Measurements from ENCODE around the gene EPB41. TPM values are rescaled to one million over a fixed set of nuclear protein-coding genes. Genes with fewer than 3 reads are reported as not detected.

Gene EPB41
- total and polyA plus RNA-seq, 9 donors = 11.2 to 56.4 (median 29.9) TPM

DNA sequence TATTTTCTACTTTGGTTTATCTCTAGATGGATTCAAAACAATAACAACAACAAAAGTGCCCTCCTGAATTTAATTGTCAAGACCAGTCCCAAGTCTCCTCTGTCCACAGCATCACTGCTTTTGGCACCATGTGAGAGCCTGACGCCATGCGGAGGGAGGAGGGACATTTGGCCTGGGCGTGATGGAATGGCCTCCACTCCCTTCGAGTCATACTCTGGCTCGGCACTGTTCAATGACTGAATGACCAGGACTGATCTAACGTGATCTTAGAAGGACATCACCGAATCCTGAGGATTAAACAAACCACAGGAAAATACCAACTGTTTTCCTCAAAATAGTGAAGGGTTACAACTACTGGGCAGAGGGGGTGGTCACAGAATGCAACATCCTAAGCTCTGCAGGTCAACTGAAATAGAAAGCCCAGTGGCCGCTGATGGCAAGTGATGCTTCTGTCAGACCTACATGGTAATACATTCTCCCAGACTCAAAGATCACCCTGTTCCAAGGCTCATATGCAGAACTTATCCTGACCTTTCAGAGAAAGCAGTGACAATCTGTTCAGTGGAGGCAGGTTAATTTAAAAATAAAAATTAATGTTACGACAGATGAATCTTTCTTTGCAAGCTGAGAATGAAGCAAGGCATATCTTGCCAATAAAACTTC, 248.2 kb downstream of the EPB41 start:
- no peak overlapping the region for H3K27ac ChIP-seq
- H3K36me3 ChIP-seq = no peaks in the 10 kb centered on the region
- H3K9me3 ChIP-seq = no peaks in the 10 kb centered on the region
- H3K4me3 ChIP-seq = no peak overlapping the region
- DNase-seq = no peak
- H3K4me1 ChIP-seq (ENCODE audit: insufficient read depth) = peaks cover 2% of the 10 kb centered on the region
- no peaks in the 10 kb centered on the region for H3K27me3 ChIP-seq
- intact Hi-C loops (cut with DNase I) = no loop called here
- TF ChIP-seq CTCF (IDR thresholded peaks at IDR 0.05) (no peak), EP300 (IDR thresholded peaks at IDR 0.05) (no peak), POLR2A (IDR thresholded peaks at IDR 0.05) (no peak)
- WGBS, 3 donors = 79 to 84% (median 81%) methylated on average over 9 of the region's 9 CpGs

DNA sequence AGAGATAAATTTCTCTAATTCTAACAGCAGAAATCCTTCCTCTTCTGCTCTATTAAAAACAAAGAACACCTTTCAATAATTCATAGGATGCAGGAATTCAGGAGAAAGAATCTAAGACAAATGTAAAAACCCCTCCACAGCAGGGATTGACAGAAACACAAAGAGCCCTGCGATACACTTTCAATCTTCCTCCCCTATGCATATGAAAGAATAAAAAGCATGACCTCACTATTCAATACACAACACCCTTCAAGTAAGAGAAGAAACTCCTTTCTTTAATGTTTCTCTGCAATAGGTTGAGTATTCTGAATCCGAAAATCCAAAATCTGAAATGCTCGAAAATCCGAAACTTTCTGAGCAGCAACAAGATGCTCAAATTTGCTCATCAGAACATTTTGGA, 250.2 kb downstream of the EPB41 start:
- WGBS, 3 donors = 88 to 95% (median 93%) methylated on average over 4 of the region's 4 CpGs
- DNase-seq = no peak
- Histone ChIP-seq H3K27me3 (no peaks in the 10 kb centered on the region), H3K4me1 (ENCODE audit: insufficient read depth) (peaks cover 2% of the 10 kb centered on the region), H3K27ac (no peak overlapping the region), H3K4me3 (no peak overlapping the region), H3K36me3 (no peaks in the 10 kb centered on the region), H3K9me3 (no peaks in the 10 kb centered on the region)
- TF ChIP-seq POLR2A (IDR thresholded peaks at IDR 0.05) (no peak), EP300 (IDR thresholded peaks at IDR 0.05) (no peak), CTCF (IDR thresholded peaks at IDR 0.05) (no peak)
- intact Hi-C loops (cut with DNase I) = no loop called here

DNA sequence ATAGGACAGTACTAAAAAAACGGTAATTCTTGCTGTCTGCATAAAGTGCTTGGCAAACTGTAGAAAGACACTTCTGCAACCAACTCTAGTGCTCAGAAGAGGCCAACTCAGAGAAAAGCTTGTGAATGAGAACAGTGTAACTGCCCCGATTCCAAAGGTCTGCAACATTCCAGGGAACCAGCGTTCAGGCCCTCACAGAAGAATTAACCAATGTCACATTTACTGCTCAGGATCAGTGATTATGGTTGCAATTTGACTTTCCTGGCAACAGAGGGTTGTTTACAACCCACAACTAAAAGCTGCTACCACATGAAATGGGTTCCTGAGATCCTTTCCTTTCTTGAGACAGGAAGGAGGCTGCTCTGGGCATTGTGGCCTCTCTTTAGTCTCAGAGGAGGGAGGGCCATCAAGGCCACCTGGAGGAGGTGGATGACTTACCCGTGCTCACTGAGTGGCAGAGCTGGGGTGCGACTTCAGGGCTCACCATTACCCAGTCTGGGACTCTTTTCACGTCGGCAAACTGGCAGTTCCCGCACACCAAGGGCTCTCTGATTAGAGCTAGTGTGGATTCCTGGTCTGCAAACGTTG, 252.0 kb downstream of the EPB41 start:
- WGBS, 3 donors = 58 to 61% (median 60%) methylated on average over 9 of the region's 9 CpGs
- Histone ChIP-seq H3K27me3 (no peaks in the 10 kb centered on the region), H3K4me3 (no peak overlapping the region), H3K36me3 (no peaks in the 10 kb centered on the region), H3K27ac (no peak overlapping the region), H3K9me3 (no peaks in the 10 kb centered on the region), H3K4me1 (ENCODE audit: insufficient read depth) (peaks cover 8% of the 10 kb centered on the region)
- no peak for DNase-seq
- TF ChIP-seq CTCF (IDR thresholded peaks at IDR 0.05) (no peak), EP300 (IDR thresholded peaks at IDR 0.05) (no peak), POLR2A (IDR thresholded peaks at IDR 0.05) (no peak)
- intact Hi-C loops (cut with DNase I) = no loop called here

DNA sequence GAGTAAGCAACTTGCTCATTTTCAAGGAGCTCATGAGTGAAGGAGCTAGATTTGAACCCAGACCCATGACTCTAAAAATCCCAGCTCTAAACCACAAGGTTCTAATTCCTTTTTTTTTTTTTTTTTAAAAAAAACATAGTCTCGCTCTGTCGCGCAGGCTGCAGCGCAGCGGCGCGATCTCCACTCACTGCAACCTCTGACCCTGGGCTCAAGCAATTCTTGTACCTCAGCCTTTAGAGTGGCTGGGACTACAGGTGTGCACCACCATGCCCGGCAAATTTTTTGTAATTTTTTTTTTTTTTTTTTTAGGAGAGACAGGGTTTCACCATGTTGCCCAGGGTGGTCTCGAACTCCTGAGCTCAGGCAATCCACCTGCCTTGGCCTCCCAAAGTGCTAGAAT, 253.5 kb downstream of the EPB41 start:
- no peaks in the 10 kb centered on the region for H3K9me3 ChIP-seq
- 96 to 97% (median 96%) methylated on average over 9 of the region's 9 CpGs for WGBS, 3 donors
- TF ChIP-seq EP300 (IDR thresholded peaks at IDR 0.05) (no peak), POLR2A (IDR thresholded peaks at IDR 0.05) (no peak)
- DNase-seq = no peak
- peaks cover 6% of the 10 kb centered on the region for H3K4me1 ChIP-seq (ENCODE audit: insufficient read depth)
- no peak overlapping the region for H3K27ac ChIP-seq
- no peak overlapping the region for H3K4me3 ChIP-seq
- H3K27me3 ChIP-seq = no peaks in the 10 kb centered on the region
- intact Hi-C loops (cut with DNase I) = no loop called here
- H3K36me3 ChIP-seq = no peaks in the 10 kb centered on the region

Small RNA genes within 50 kb of the gene (small RNA-seq; reads per million reads assigned to genes)
- gene RF00017 (not detected), gene RF00019 (not detected)

Other genes starting within 250 kb of the EPB41 start
- gene GMEB1, start 245.8 kb upstream of the EPB41 start, total RNA-seq = 10 to 100 TPM in 5 of 7 donors, 1 to 10 TPM in 2; 6.3 to 18.3 (median 14.7) TPM
- gene GMEB1, start 245.8 kb upstream of the EPB41 start, polyA plus RNA-seq = 10 to 100 TPM in 1 of 2 donors, 1 to 10 TPM in 1; 6.8 to 13.2 TPM
- gene YTHDF2, start 177.6 kb upstream of the EPB41 start, total RNA-seq = 10 to 100 TPM; 25.8 to 70.2 (median 54.8) TPM
- 10 to 100 TPM; 31.2 to 58.5 TPM for gene YTHDF2, start 177.6 kb upstream of the EPB41 start, polyA plus RNA-seq
- gene OPRD1, start 102.4 kb upstream of the EPB41 start, total RNA-seq = under 1 TPM in 1 of 7 donors, not detected in 6; 0.02 TPM
- not detected for gene OPRD1, start 102.4 kb upstream of the EPB41 start, polyA plus RNA-seq
- gene TMEM200B, start 209.3 kb downstream of the EPB41 start, total RNA-seq = 10 to 100 TPM; 16.2 to 65.9 (median 32.6) TPM
- 10 to 100 TPM; 22.6 to 26.3 TPM for gene TMEM200B, start 209.3 kb downstream of the EPB41 start, polyA plus RNA-seq

Measured in ovary (tissue), 9 donors.